Measurements from ENCODE around the gene CAPZA1. TPM values are rescaled to one million over a fixed set of nuclear protein-coding genes. Genes with fewer than 3 reads are reported as not detected.

The CAPZA1 gene
- total RNA-seq, 6 experiments from 2014 or later, result 34.8 to 85.8 (median 54.7) TPM

GRCh38 chr1:112673592-112674439 is 54.2 kb downstream of the CAPZA1 start:
- peak; percentile 40 to 59 (median 50) for TF ChIP-seq CTCF (IDR thresholded peaks at IDR 0.05)
- TF ChIP-seq POLR2A (IDR thresholded peaks at IDR 0.05), result no peak
- intact Hi-C loops (cut with DNase I), result no loop called here
- DNase-seq, result peak in 1 of 3 donors; percentile 56

GRCh38 chr1:112674440-112674985 is 54.9 kb downstream of the CAPZA1 start, which contains the start of gene MOV10:
TSS of gene MOV10 (plus strand) at chr1:112674659. CDS start at chr1:112674913, 254 bp downstream.
- intact Hi-C loops (cut with DNase I), result no loop called here
- Histone ChIP-seq H3K27me3 (no peaks in the 10 kb centered on the region), H3K9me3 (no peaks in the 10 kb centered on the region), H3K27ac (peak within 1 kb of the TSS; percentile 85 to 96 (median 96)), H3K4me1 (peaks cover 0 to 19% (median 5%) of the 10 kb centered on the region in 4 donors), H3K4me3 (peak within 1 kb of the TSS; percentile 76 to 85 (median 82)), H3K36me3 (peaks cover 0 to 23% (median 3%) of the 10 kb centered on the region in 4 donors)
- DNase-seq, result peak; percentile 79 to 84 (median 81)
- TF ChIP-seq POLR2A (IDR thresholded peaks at IDR 0.05), result no peak
- TF ChIP-seq CTCF (IDR thresholded peaks at IDR 0.05), result peak in 1 of 4 donors; percentile 0
- peak; percentile 78 to 83 (median 80) for ATAC-seq
- WGBS (ENCODE audit: insufficient coverage, low coverage, low lambda C conversion rate, missing lambda C conversion rate), result 0% methylated on average over 14 of the region's 30 CpGs

More at GRCh38 chr1:112673592-112674439, 54.2 kb downstream of the CAPZA1 start:
- peaks cover 0 to 28% (median 4%) of the 10 kb centered on the region in 4 donors for H3K36me3 ChIP-seq
- H3K27me3 ChIP-seq, result no peaks in the 10 kb centered on the region
- H3K4me1 ChIP-seq, result peaks cover 0 to 19% (median 5%) of the 10 kb centered on the region in 4 donors
- 4% methylated on average over 18 of the region's 18 CpGs for WGBS (ENCODE audit: insufficient coverage, low coverage, low lambda C conversion rate, missing lambda C conversion rate)
- H3K27ac ChIP-seq, result peak overlapping the region; percentile 85 to 96 (median 96)
- peak; percentile 62 to 71 (median 66) for ATAC-seq
- peak overlapping the region; percentile 76 to 85 (median 82) for H3K4me3 ChIP-seq
- H3K9me3 ChIP-seq, result no peaks in the 10 kb centered on the region

GRCh38 chr1:112674986-112675727 is 55.5 kb downstream of the CAPZA1 start:
- no peaks in the 10 kb centered on the region for H3K9me3 ChIP-seq
- WGBS (ENCODE audit: insufficient coverage, low coverage, low lambda C conversion rate, missing lambda C conversion rate), result 0% methylated on average over 19 of the region's 68 CpGs
- intact Hi-C loops (cut with DNase I), result no loop called here
- peaks cover 0 to 19% (median 5%) of the 10 kb centered on the region in 4 donors for H3K4me1 ChIP-seq
- H3K27ac ChIP-seq, result peak overlapping the region; percentile 85 to 96 (median 96)
- TF ChIP-seq POLR2A (IDR thresholded peaks at IDR 0.05) (peak; percentile 37), CTCF (IDR thresholded peaks at IDR 0.05) (peak in 1 of 4 donors; percentile 7)
- H3K36me3 ChIP-seq, result peaks cover 0 to 16% (median 0%) of the 10 kb centered on the region in 4 donors
- no peaks in the 10 kb centered on the region for H3K27me3 ChIP-seq
- peak in 2 of 3 donors; percentile 64 to 72 for DNase-seq
- ATAC-seq, result peak; percentile 56 to 76 (median 65)
- peak overlapping the region; percentile 76 to 85 (median 82) for H3K4me3 ChIP-seq

GRCh38 chr1:112675728-112676381 is 56.2 kb downstream of the CAPZA1 start:
- no peak for TF ChIP-seq POLR2A (IDR thresholded peaks at IDR 0.05)
- no peak for TF ChIP-seq CTCF (IDR thresholded peaks at IDR 0.05)
- peaks cover 0 to 9% (median 0%) of the 10 kb centered on the region in 4 donors for H3K36me3 ChIP-seq
- WGBS (ENCODE audit: insufficient coverage, low coverage, low lambda C conversion rate, missing lambda C conversion rate), result 32% methylated on average over 7 of the region's 7 CpGs
- intact Hi-C loops (cut with DNase I), result no loop called here
- no peaks in the 10 kb centered on the region for H3K9me3 ChIP-seq
- H3K27ac ChIP-seq, result peak overlapping the region; percentile 85 to 96 (median 96)
- H3K27me3 ChIP-seq, result no peaks in the 10 kb centered on the region
- peaks cover 0 to 19% (median 5%) of the 10 kb centered on the region in 4 donors for H3K4me1 ChIP-seq
- DNase-seq (no peak), ATAC-seq (no peak)
- peak overlapping the region; percentile 76 to 85 (median 82) for H3K4me3 ChIP-seq
